ENCODE results near the gene DLST.

The DLST gene

DNA sequence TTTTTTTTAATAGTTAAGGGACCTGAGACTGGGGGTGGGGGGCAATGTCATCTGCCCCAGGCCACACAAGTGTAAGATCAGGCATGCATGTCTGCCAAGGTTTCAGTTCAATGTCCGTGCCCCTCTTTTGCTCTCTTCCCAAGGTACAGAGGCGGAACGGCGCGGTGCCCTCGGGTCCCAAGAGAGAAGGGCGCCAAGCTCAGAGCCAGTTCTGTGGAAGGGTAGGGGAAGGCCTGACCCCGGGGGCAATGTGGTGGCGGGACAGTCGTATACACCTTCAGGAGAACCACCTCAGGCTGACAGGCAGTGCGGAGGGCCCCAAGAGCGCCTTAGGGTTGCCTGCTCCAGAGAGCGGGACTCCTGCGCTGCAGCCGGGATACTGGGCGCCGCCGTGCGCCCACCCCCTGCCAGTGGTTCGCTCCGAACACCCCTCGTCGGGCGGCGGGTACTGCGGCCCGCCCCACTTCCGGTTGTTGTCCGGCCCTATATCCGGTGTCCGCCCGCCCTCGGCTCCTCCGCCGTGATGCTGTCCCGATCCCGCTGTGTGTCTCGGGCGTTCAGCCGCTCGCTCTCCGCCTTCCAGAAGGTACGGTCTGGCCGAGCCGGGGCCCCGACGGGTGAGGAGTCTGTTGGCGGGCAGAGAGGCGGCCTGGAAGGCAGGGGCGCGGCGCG, at the start of gene DLST:
TSS of gene DLST (plus strand) at position 486 of the 672 bp plus-strand sequence. CDS start at position 524, 38 bp downstream.
- peak; percentile 86 for DNase-seq

DNA sequence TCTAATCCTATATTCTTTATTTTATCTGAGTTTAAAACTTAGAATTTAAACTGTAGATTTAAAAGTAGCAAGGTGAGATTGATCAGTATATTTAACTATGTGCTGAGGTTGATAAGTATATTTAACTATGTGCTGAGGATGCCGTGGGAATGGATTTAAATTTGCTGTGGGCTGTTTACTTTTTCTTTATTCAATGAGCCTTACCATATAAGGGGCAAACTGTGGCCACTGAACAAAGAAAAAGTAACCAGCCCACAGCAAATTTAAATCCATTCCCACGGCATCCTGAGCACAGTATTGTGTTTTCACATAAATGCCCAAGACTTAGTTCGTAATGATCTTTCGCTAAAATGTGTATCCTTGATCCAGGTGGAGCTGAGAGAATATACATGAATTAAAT, 48.9 kb upstream of the DLST start:
- no peak for DNase-seq

- DNase-seq, result no peak
Measured at GRCh38 chr14:74834692-74835392, 46.9 kb upstream of the DLST start.

- DNase-seq, result no peak
Measured at GRCh38 chr14:74835645-74836250, 46.0 kb upstream of the DLST start.

- no peak for DNase-seq
Measured at GRCh38 chr14:74836251-74836960, 45.3 kb upstream of the DLST start.

GRCh38 chr14:74838166-74838565, 43.5 kb upstream of the DLST start:
- no peak for DNase-seq

- DNase-seq, result no peak
Measured at GRCh38 chr14:74840603-74841030, 41.1 kb upstream of the DLST start.

GRCh38 chr14:74841230-74842207, 40.2 kb upstream of the DLST start:
- DNase-seq, result no peak

DNA sequence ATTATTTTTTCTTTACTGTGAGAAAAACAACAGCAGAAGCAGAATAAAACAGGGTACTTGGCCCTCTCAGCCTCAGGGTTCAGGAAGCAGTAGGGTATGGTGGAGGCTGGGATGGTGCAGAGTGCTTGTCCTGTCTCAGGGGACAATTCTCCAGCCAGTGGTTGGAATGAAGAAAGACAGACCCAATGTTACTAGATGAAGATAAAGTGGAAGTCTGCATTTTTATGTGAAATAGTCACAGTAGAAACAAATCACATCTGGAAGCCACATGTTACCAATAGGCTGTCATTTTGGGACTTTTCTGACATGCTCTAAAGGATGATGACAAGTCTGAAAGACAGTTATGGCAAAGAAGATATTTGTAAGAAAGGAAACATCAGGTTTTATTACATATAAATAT, 38.1 kb upstream of the DLST start:
- no peak for DNase-seq

DNA sequence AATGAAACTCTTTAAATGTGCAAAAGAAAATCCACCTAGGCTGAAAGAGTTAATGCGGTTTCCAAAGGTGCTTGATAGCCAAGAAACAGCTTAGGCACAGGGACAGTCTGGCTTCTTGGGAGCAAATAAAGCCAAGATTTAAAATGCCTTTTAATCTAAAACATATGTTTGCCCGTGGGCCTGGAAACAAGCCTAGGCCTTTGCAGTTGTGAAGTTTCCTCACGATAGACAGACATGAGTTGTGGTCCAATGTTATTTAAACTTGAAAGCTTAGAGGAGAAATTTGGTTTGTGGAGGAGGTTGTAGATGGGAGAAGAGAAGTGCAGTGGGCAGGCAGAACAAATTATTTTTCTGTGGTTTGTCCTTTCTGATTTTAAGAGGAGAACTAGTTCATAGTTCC, 35.5 kb upstream of the DLST start:
- no peak for DNase-seq

DNA sequence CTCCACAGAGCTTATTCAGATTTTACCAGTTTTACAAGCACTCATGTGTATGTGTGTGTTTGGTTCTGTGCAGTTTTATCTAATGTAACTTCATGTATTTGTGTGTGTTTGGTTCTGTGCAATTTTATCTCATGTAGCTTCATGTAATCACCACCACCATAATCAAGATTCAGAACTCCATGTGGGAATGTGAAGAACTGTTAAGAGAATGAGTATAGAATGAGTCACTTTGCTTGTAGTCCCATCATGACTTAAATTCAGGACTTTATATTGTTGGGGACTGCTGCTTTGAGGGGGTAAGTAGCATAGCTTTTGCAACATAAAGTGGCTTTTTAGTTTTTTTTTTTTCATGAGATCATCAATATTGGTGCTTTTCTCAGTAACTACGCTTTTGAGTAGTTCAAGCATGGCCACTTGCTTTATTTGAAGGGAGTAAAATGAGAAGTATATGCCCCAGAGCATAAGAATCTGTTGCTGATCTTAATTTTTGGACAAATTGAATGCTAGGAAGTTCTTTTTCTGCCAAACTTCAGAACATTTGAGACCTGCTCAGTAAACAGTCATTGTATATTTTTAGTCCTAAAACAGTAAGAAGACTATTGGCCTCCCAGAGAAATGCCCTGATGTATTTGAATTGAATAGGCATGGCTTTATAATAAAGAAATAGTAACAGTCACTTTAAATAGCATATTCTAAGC, 34.6 kb upstream of the DLST start:
- DNase-seq, result no peak

- DNase-seq, result no peak
Measured at GRCh38 chr14:74848768-74849167, 32.9 kb upstream of the DLST start.

- DNase-seq, result no peak
Measured at GRCh38 chr14:74852922-74853530, 28.7 kb upstream of the DLST start.

GRCh38 chr14:74853581-74853980, 28.1 kb upstream of the DLST start:
- no peak for DNase-seq

GRCh38 chr14:74855021-74855420, 26.7 kb upstream of the DLST start:
- no peak for DNase-seq

DNA sequence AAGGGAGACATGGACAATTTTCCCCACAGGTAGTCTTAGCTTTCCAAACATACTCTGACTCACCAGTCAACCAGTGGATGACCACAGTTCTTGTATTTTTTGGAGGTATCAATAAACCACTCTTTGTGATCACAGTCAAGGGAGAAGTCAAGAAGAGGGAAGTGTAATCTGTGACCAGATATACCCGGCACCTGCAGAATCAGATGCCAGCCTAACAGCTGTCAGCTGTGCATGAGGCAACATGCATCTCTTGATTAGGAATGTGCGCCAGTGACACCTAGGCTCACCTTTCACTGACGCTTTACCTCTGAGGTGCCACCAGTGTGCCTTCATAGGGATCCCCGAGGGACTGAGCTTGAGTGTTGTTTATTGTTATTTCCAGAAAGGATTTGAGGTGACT, 25.8 kb upstream of the DLST start:
- no peak for DNase-seq

- DNase-seq, result no peak
Measured at GRCh38 chr14:74856366-74856765, 25.4 kb upstream of the DLST start.

GRCh38 chr14:74858022-74858421, 23.7 kb upstream of the DLST start:
- DNase-seq, result no peak

- DNase-seq, result no peak
Measured at GRCh38 chr14:74859757-74860552, 21.8 kb upstream of the DLST start.

All from NCI-H1694 treated with DMSO at 0.1 percent for 48 hours (cell line).